ENCODE measurements around the gene STARD3NL.

The STARD3NL gene

GRCh38 chr7:38187794-38188440 is 9.9 kb downstream of the STARD3NL start:
- Histone ChIP-seq H3K36me3 (peaks cover 11 to 58% (median 30%) of the 10 kb centered on the region in 11 experiments; a peak in 20 of 22 replicates), H3K4me1 (peaks cover 16 to 53% (median 34%) of the 10 kb centered on the region in 10 experiments), H3K9me3 (replicated peaks in 1 of 11) (peaks cover 13 to 31% (median 25%) of the 10 kb centered on the region in 11 experiments; a peak in 21 of 22 replicates), H3K9ac (no peak overlapping the region), H3K4me3 (no peak overlapping the region), H3K27ac (peak overlapping the region in 1 of 11 experiments; percentile 15; a peak in 1 of 22 replicates), H4K20me1 (peaks cover 5 to 86% (median 22%) of the 10 kb centered on the region in 11 experiments; a peak in 13 of 22 replicates), H3K27me3 (no peaks in the 10 kb centered on the region), H3K4me2 (peak overlapping the region in 8 of 11 experiments; percentile 0 to 55 (median 38); a peak in 15 of 22 replicates)
- no peak for TF ChIP-seq Cebpa-rat (IDR thresholded peaks at IDR 0.05)

DNA sequence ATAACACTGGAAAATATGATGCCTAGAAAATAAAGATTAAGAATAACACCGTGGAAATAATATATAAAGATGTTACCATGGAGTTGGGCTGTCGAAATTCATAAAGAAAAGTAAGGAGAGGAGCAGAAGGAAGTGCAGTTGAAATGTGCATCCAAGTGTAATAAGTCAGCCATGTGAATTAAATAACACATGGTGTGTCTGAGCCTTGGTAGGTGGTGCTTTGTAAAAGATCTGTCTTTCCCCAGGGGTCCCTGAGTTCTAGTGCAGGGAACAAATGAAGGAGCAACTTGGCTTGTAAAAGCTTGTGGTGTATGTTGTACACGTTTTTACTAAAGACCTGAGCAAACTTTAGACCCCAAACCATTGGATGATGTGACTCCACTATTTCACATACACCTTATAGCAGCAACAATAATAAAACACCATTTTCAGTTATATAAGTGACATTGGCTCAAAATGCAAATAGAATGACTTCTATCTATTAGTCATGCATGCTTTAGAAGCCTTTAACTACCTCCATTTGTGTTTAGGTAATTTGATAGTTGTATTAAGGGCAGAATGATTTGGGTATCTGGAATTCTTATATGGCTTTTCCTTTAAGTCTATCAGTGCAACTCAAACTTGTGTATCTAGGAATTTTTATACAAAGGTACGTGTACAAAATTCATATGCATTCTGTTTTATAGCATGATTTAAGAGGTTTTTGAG is 11.3 kb downstream of the STARD3NL start:
- peaks cover 5 to 82% (median 22%) of the 10 kb centered on the region in 11 experiments; a peak in 13 of 22 replicates for H4K20me1 ChIP-seq
- no peak overlapping the region for H3K4me3 ChIP-seq
- peak overlapping the region in 8 of 11 experiments; percentile 11 to 55 (median 42); a peak in 13 of 22 replicates for H3K4me2 ChIP-seq
- H3K27ac ChIP-seq: no peak overlapping the region; a peak in 1 of 22 replicates
- no peaks in the 10 kb centered on the region for H3K27me3 ChIP-seq
- H3K36me3 ChIP-seq: peaks cover under 1 to 47% (median 22%) of the 10 kb centered on the region in 11 experiments; a peak in 19 of 22 replicates
- peaks cover 12 to 47% (median 32%) of the 10 kb centered on the region in 10 experiments for H3K4me1 ChIP-seq
- no peak overlapping the region for H3K9ac ChIP-seq
- TF ChIP-seq Cebpa-rat (IDR thresholded peaks at IDR 0.05): no peak
- peaks cover 13 to 31% (median 23%) of the 10 kb centered on the region in 11 experiments; a peak in 21 of 22 replicates for H3K9me3 ChIP-seq (replicated peaks in 1 of 11)

DNA sequence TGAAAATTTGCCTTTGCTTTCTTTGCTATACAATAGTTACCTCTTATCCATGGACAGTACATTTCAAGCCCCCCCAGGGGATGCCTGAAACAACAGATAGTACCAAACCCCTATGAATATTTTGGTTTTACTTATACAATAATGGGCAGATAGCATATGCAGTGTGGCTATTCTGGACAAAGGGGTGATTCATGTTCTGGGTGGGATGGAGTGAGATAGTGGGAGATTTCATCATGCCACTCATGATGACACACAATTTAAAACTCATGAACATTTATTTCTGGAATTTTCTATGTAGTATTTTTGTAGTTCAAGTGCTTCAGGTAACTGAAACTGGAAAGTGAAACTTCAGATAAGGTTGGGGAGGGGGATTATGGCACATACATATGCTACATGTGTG is 12.0 kb downstream of the STARD3NL start:
- Histone ChIP-seq H3K36me3 (peaks cover 0 to 45% (median 22%) of the 10 kb centered on the region in 11 experiments; a peak in 17 of 22 replicates), H3K9ac (no peak overlapping the region), H3K9me3 (replicated peaks in 1 of 11) (peaks cover 13 to 31% (median 23%) of the 10 kb centered on the region in 11 experiments; a peak in 21 of 22 replicates), H3K27ac (no peak overlapping the region), H3K4me3 (no peak overlapping the region), H3K4me1 (peaks cover 12 to 45% (median 31%) of the 10 kb centered on the region in 10 experiments), H3K27me3 (no peaks in the 10 kb centered on the region), H3K4me2 (no peak overlapping the region), H4K20me1 (peaks cover 5 to 83% (median 24%) of the 10 kb centered on the region in 11 experiments; a peak in 13 of 22 replicates)
- TF ChIP-seq Cebpa-rat (IDR thresholded peaks at IDR 0.05): no peak

DNA sequence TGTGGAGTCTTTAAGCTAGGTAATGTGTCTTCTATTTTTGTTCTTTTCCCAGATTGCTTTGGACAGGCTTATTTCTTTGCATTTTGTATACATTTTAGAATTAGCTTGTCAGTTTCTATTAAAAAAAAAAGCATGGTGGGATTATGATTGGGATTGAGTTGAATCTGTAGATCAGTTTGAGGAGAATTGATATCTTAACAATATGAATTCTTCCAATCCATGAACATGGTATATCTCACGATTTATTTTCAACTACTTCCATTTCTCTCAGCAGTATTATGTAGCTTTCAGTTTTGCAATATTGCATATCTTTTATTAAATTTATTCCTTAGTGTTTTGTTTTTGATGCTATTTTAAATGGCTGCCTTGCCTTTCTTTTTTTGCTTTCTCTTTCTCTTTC is 13.7 kb downstream of the STARD3NL start:
- H3K4me2 ChIP-seq: no peak overlapping the region
- peaks cover 0 to 40% (median 21%) of the 10 kb centered on the region in 11 experiments; a peak in 17 of 22 replicates for H3K36me3 ChIP-seq
- no peak for TF ChIP-seq Cebpa-rat (IDR thresholded peaks at IDR 0.05)
- no peak overlapping the region for H3K27ac ChIP-seq
- H3K4me3 ChIP-seq: no peak overlapping the region
- H3K27me3 ChIP-seq: no peaks in the 10 kb centered on the region
- H4K20me1 ChIP-seq: peaks cover 5 to 81% (median 23%) of the 10 kb centered on the region in 11 experiments; a peak in 13 of 22 replicates
- peaks cover 10 to 35% (median 24%) of the 10 kb centered on the region in 10 experiments; a peak in 19 of 20 replicates for H3K4me1 ChIP-seq
- peaks cover 13 to 31% (median 23%) of the 10 kb centered on the region in 11 experiments; a peak in 21 of 22 replicates for H3K9me3 ChIP-seq (replicated peaks in 1 of 11)
- no peak overlapping the region for H3K9ac ChIP-seq

DNA sequence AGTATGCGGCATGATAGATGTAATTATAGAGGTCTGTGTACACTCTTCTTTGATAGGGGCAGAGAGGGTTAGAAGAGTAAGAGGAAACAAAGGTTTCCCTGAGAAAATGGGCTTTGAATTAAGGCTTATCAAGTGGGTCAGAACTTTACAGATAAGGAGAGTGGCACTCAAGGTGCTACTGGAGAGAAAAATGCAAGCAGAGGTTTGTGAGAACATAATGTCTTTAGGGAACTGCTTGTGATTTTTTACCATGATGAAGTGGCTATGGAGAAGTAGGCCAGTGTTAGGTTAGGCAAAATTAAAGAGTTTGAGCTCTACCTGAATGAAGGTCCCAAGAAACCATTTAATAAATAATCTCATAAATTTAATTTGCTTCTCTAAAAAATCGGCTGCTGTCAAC is 14.3 kb downstream of the STARD3NL start:
- Histone ChIP-seq H3K4me3 (no peak overlapping the region), H3K9me3 (replicated peaks in 1 of 11) (peaks cover 13 to 31% (median 23%) of the 10 kb centered on the region in 11 experiments; a peak in 21 of 22 replicates), H3K36me3 (peaks cover 0 to 40% (median 21%) of the 10 kb centered on the region in 11 experiments; a peak in 17 of 22 replicates), H3K27me3 (no peaks in the 10 kb centered on the region), H3K4me2 (no peak overlapping the region), H3K9ac (no peak overlapping the region), H3K4me1 (peaks cover 9 to 33% (median 25%) of the 10 kb centered on the region in 10 experiments; a peak in 19 of 20 replicates), H4K20me1 (peaks cover 5 to 81% (median 21%) of the 10 kb centered on the region in 11 experiments; a peak in 13 of 22 replicates), H3K27ac (no peak overlapping the region)
- no peak for TF ChIP-seq Cebpa-rat (IDR thresholded peaks at IDR 0.05)

DNA sequence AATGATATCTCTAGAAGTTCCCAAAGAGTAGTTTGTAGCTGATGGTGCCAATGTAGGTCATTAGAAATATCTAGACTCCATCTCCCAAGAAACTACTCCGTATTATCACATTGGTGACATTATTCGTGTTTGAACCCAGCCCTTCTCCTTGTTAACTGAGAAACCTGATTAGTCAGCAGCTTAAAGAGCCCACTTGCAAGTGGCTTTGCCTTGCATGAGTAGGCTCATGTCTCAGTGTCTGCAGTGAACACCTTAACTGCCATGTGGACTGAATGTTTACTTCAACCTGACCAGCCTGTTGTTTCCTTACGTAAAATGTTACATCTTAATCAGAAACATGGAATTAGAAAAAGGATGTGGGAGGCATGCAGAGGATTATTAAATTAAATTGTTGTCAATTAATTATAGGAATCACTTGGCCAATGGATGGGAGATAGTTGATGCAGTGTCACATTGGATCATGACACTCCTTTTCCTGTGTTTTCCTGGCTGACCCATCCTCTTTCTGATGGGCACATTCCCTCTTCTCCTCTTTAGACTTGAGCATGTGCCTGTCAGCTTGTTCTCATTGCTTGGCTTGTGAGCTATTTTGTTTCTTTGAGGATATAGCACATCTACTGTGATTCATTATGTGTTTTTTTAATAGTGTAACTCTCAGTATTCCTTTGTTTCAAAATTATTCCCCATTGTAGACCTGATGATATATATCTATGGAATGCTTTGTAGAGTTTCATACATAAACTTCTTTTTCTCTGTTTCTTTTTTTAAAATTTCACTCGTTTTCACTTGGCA is 18.0 kb downstream of the STARD3NL start:
- Histone ChIP-seq H4K20me1 (peaks cover 0 to 81% (median 34%) of the 10 kb centered on the region in 11 experiments; a peak in 11 of 22 replicates), H3K4me3 (no peak overlapping the region), H3K27me3 (no peaks in the 10 kb centered on the region), H3K4me1 (peaks cover 0 to 17% (median 5%) of the 10 kb centered on the region in 10 experiments; a peak in 7 of 20 replicates), H3K27ac (no peak overlapping the region), H3K36me3 (peaks cover 7 to 29% (median 16%) of the 10 kb centered on the region in 11 experiments; a peak in 17 of 22 replicates), H3K4me2 (no peak overlapping the region), H3K9ac (no peak overlapping the region), H3K9me3 (replicated peaks in 1 of 11) (peaks cover 8 to 23% (median 14%) of the 10 kb centered on the region in 11 experiments; a peak in 21 of 22 replicates)
- TF ChIP-seq Cebpa-rat (IDR thresholded peaks at IDR 0.05): no peak

DNA sequence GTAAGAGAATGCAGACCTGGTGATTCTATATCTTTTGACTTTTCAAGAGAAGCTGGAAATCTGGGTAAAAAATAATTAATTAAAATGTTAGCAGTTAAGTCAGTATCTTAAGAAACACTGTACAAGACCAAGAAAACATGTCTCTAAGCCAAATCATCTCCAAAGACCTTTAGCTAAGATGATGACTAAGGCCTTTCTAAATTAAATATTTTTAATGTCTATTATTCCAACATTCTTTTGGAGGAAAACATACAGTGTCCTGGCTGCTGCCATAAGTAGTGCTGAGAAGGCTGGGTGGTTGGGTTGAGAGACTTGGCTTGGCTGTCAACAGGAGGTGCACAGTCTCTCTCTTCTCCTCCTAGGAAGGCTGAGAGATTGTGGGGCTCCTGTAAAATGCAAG is 20.3 kb downstream of the STARD3NL start:
- no peak overlapping the region for H3K9ac ChIP-seq
- H3K4me1 ChIP-seq: peaks cover 0 to 17% (median 5%) of the 10 kb centered on the region in 10 experiments; a peak in 7 of 20 replicates
- TF ChIP-seq Cebpa-rat (IDR thresholded peaks at IDR 0.05): no peak
- no peak overlapping the region for H3K4me2 ChIP-seq
- peaks cover 7 to 18% (median 16%) of the 10 kb centered on the region in 11 experiments for H3K36me3 ChIP-seq
- H3K9me3 ChIP-seq (replicated peaks in 1 of 11): peaks cover 0 to 9% (median 7%) of the 10 kb centered on the region in 11 experiments; a peak in 12 of 22 replicates
- H3K4me3 ChIP-seq: no peak overlapping the region
- H4K20me1 ChIP-seq: peaks cover 0 to 73% (median 34%) of the 10 kb centered on the region in 11 experiments; a peak in 11 of 22 replicates
- H3K27me3 ChIP-seq: no peaks in the 10 kb centered on the region
- H3K27ac ChIP-seq: no peak overlapping the region

DNA sequence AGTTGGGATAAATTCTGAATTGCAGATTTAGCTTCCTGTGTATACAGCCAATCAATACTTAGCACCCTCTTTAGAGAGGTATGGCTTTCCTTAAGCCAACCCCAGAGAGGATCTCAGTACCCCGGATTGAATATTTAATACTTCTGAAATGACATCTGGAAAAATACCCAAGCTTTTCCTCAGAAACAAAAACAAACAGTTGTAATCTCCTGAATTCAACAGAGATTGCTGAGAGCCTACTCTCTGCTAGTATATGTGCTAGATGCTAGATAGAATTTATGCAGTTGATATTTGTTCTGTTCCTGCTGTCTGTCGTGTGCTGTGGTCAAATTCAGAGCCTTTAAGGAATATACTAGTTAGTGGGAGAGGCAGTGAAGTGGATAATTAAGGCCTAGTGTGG is 21.1 kb downstream of the STARD3NL start:
- no peaks in the 10 kb centered on the region for H3K27me3 ChIP-seq
- TF ChIP-seq Cebpa-rat (IDR thresholded peaks at IDR 0.05): no peak
- no peak overlapping the region for H3K4me3 ChIP-seq
- H3K36me3 ChIP-seq: peaks cover 7 to 18% (median 16%) of the 10 kb centered on the region in 11 experiments
- H4K20me1 ChIP-seq: peaks cover 0 to 69% (median 34%) of the 10 kb centered on the region in 11 experiments; a peak in 11 of 22 replicates
- no peak overlapping the region for H3K4me2 ChIP-seq
- H3K9me3 ChIP-seq (replicated peaks in 1 of 11): peaks cover 0 to 9% (median 7%) of the 10 kb centered on the region in 11 experiments; a peak in 12 of 22 replicates
- no peak overlapping the region for H3K27ac ChIP-seq
- H3K4me1 ChIP-seq: peaks cover 0 to 17% (median 5%) of the 10 kb centered on the region in 10 experiments; a peak in 7 of 20 replicates
- no peak overlapping the region for H3K9ac ChIP-seq
